ENCODE data around the gene STRIP2. TPM values are rescaled to one million over a fixed set of nuclear protein-coding genes. Genes with fewer than 3 reads are reported as not detected.
"Not testable (repeated sequence)": the region's sequence is repeated elsewhere in the genome, so short reads cannot be mapped to it uniquely, and the experiment has no call there.

Gene STRIP2
- total RNA-seq, 1 donor from 2014 or later: 0.49 TPM

DNA sequence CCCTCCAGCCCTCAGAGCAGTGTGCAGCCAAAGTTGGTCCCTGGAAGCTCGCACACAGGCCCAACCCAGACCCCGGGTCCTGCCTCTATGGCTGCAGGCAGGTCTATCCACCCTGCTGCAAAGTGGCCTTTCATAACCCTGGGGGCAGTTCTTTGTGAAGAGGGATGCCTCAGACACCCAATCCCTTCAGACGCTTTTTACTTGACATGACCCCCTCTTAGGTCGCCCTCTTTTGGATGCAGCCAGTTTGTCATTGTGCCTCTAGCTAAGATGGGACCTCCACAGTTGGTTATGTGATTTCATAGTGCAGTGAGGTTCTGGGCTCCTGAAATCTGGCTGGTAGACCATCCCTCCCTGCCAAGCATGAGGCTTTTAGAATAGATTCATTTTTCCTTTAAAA, 95.4 kb downstream of the STRIP2 start:
- intact Hi-C loops (cut with DNase I): no loop called here
- no peak for TF ChIP-seq POLR2A (IDR thresholded peaks at IDR 0.05)
- no peak for TF ChIP-seq POLR2AphosphoS5 (IDR thresholded peaks at IDR 0.05; ENCODE audit: insufficient read depth in 1 of 2, low read depth in 1 of 2)
- TF ChIP-seq, protein P1, sequence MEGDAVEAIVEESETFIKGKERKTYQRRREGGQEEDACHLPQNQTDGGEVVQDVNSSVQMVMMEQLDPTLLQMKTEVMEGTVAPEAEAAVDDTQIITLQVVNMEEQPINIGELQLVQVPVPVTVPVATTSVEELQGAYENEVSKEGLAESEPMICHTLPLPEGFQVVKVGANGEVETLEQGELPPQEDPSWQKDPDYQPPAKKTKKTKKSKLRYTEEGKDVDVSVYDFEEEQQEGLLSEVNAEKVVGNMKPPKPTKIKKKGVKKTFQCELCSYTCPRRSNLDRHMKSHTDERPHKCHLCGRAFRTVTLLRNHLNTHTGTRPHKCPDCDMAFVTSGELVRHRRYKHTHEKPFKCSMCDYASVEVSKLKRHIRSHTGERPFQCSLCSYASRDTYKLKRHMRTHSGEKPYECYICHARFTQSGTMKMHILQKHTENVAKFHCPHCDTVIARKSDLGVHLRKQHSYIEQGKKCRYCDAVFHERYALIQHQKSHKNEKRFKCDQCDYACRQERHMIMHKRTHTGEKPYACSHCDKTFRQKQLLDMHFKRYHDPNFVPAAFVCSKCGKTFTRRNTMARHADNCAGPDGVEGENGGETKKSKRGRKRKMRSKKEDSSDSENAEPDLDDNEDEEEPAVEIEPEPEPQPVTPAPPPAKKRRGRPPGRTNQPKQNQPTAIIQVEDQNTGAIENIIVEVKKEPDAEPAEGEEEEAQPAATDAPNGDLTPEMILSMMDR (IDR thresholded peaks at IDR 0.05): no peak
- H3K9me3 ChIP-seq: no peaks in the 10 kb centered on the region

DNA sequence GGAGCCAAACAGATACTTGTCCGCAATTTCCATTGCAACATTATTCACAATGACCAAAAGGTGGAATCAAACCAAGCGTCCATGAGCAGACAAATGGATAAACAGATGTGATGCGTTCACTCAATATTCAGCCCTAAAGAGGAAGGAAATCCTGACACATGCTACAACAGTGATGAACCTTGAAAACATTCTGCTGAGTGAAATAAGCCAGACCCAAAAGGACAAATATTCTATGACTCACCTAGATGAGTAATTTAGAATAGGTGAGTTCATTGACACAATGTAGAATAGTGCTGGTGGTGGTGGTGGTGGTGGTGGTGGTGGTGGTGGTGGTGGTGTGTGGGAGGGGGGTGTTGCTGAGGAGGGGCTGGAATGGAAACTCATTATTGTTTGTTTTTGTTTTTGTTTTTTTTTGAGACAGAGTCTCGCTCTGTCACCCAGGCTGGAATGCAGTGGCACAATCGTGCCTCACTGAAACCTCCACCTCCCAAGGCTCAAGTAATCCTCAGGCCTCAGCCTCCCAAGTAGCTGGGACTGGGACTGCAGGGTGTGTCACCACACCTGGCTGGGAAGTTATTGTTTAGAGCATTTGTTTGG, 96.7 kb downstream of the STRIP2 start:
- Histone ChIP-seq H3K4me3 (no peak overlapping the region), H3K27ac (no peak overlapping the region), H3K36me3 (no peaks in the 10 kb centered on the region), H3K9me3 (no peaks in the 10 kb centered on the region), H3K27me3 (no peaks in the 10 kb centered on the region), H3K4me1 (no peaks in the 10 kb centered on the region)
- no peak for DNase-seq (ENCODE audit: extremely low spot score in 2 of 2)
- intact Hi-C loops (cut with DNase I): no loop called here
- TF ChIP-seq, protein P1 (IDR thresholded peaks at IDR 0.05): no peak
- no peak for TF ChIP-seq POLR2A (IDR thresholded peaks at IDR 0.05)
- TF ChIP-seq POLR2AphosphoS5 (IDR thresholded peaks at IDR 0.05; ENCODE audit: insufficient read depth in 1 of 2, low read depth in 1 of 2): no peak

More for the DNA sequence above, 95.4 kb downstream of the STRIP2 start:
- Histone ChIP-seq H3K4me1 (no peaks in the 10 kb centered on the region), H3K4me3 (no peak overlapping the region), H3K27me3 (no peaks in the 10 kb centered on the region), H3K36me3 (no peaks in the 10 kb centered on the region), H3K27ac (no peak overlapping the region)
- DNase-seq (ENCODE audit: extremely low spot score in 2 of 2): no peak

DNA sequence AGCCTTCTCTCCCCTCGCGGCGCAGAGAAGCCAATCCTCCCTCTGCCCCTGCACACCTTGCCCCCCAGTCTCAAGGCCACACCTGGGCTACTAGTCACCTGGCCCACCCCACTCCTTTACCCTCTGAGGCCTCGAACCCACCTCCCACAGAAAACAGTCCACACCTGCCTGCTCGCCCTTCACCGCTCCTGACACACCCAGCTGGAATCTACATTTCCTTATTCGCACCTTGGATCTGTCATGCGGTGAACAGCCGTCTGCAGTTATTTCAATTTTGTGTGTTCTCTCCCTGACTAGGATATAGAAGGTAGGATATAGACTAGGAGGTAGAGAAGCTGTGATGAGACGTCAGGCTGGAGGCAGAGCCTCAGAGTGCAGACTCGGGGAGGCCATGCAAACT, 97.5 kb downstream of the STRIP2 start:
- no peaks in the 10 kb centered on the region for H3K9me3 ChIP-seq
- no peaks in the 10 kb centered on the region for H3K27me3 ChIP-seq
- H3K4me3 ChIP-seq: no peak overlapping the region
- H3K4me1 ChIP-seq: no peaks in the 10 kb centered on the region
- no peak for DNase-seq (ENCODE audit: extremely low spot score in 2 of 2)
- no peak overlapping the region for H3K27ac ChIP-seq
- H3K36me3 ChIP-seq: no peaks in the 10 kb centered on the region
- TF ChIP-seq POLR2A (IDR thresholded peaks at IDR 0.05) (no peak), POLR2AphosphoS5 (IDR thresholded peaks at IDR 0.05; ENCODE audit: insufficient read depth in 1 of 2, low read depth in 1 of 2) (no peak)
- TF ChIP-seq, protein P1 (IDR thresholded peaks at IDR 0.05): no peak
- intact Hi-C loops (cut with DNase I): no loop called here

DNA sequence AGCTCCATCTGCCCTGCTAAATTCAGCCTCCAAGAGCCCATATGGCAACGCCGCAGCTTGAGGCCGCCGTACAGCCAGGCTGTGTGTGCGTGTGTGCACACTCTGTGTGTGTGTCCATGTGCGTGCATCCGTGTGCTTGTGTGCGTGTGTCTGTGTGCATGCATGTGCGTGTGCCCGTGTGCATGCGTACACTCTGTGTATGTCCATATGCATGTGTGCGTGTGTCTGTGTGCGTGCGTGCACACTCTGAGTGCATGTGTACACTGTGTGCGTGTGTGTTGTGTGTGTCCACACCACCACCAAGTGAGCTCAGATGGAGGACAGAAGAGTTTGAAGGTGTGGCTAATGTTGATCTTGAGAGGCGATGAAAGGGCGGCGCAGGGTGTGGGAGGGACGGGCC, 98.1 kb downstream of the STRIP2 start:
- no peaks in the 10 kb centered on the region for H3K27me3 ChIP-seq
- TF ChIP-seq POLR2AphosphoS5 (IDR thresholded peaks at IDR 0.05; ENCODE audit: insufficient read depth in 1 of 2, low read depth in 1 of 2): no peak
- TF ChIP-seq POLR2A (IDR thresholded peaks at IDR 0.05): no peak
- TF ChIP-seq, protein P1 (IDR thresholded peaks at IDR 0.05): no peak
- no peak overlapping the region for H3K27ac ChIP-seq
- H3K4me1 ChIP-seq: no peaks in the 10 kb centered on the region
- no peak for DNase-seq (ENCODE audit: extremely low spot score in 2 of 2)
- no peaks in the 10 kb centered on the region for H3K36me3 ChIP-seq
- intact Hi-C loops (cut with DNase I): no loop called here
- H3K9me3 ChIP-seq: no peaks in the 10 kb centered on the region
- H3K4me3 ChIP-seq: no peak overlapping the region

DNA sequence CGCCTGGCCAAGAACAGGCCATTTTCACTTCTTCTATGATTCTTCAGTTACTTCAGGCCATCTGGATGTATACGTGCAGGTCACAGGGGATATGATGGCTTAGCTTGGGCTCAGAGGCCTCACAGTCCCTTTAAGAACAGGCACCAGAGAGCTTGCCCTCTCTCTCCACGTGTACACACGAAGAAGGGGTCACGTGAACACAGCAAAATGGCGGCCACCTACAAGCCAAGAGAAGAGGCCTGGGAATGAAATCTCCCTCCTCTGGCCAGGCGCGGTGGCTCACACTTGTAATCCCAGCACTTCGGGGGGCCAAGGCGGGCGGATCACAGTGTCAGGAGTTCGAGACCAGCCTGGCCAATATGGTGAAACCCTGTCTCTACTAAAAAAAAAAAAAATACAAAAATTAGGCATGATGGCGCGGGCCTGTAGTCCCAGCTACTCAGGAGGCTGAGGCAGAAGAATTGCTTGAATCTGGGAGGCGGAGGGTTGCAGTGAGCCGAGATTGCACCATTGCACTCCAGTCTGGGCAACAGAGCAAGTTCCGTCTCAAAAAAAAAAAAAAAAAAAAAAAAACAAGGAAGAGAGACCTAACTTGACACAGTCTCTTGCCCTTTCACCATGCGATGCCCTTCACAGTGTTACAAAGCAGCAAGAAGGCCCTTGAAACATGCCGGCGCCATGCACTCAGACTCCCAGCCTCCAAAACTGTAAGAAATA, 100.5 kb downstream of the STRIP2 start:
- H3K4me1 ChIP-seq; DNase-seq (ENCODE audit: extremely low spot score in 2 of 2); intact Hi-C loops (cut with DNase I); H3K27ac ChIP-seq; H3K4me3 ChIP-seq; H3K27me3 ChIP-seq; H3K36me3 ChIP-seq; H3K9me3 ChIP-seq: not testable (repeated sequence)

All from vagina (tissue), 2 donors.